ENCODE data around the gene GREB1.

Gene GREB1, protein sequence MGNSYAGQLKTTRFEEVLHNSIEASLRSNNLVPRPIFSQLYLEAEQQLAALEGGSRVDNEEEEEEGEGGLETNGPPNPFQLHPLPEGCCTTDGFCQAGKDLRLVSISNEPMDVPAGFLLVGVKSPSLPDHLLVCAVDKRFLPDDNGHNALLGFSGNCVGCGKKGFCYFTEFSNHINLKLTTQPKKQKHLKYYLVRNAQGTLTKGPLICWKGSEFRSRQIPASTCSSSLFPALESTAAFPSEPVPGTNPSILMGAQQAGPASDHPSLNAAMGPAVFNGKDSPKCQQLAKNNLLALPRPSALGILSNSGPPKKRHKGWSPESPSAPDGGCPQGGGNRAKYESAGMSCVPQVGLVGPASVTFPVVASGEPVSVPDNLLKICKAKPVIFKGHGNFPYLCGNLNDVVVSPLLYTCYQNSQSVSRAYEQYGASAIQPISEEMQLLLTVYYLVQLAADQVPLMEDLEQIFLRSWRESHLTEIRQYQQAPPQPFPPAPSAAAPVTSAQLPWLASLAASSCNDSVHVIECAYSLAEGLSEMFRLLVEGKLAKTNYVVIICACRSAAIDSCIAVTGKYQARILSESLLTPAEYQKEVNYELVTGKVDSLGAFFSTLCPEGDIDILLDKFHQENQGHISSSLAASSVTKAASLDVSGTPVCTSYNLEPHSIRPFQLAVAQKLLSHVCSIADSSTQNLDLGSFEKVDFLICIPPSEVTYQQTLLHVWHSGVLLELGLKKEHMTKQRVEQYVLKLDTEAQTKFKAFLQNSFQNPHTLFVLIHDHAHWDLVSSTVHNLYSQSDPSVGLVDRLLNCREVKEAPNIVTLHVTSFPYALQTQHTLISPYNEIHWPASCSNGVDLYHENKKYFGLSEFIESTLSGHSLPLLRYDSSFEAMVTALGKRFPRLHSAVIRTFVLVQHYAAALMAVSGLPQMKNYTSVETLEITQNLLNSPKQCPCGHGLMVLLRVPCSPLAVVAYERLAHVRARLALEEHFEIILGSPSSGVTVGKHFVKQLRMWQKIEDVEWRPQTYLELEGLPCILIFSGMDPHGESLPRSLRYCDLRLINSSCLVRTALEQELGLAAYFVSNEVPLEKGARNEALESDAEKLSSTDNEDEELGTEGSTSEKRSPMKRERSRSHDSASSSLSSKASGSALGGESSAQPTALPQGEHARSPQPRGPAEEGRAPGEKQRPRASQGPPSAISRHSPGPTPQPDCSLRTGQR (N-terminal part only)
- 0.31 to 0.34 reads per million in 2 donors for total RNA-seq

DNA sequence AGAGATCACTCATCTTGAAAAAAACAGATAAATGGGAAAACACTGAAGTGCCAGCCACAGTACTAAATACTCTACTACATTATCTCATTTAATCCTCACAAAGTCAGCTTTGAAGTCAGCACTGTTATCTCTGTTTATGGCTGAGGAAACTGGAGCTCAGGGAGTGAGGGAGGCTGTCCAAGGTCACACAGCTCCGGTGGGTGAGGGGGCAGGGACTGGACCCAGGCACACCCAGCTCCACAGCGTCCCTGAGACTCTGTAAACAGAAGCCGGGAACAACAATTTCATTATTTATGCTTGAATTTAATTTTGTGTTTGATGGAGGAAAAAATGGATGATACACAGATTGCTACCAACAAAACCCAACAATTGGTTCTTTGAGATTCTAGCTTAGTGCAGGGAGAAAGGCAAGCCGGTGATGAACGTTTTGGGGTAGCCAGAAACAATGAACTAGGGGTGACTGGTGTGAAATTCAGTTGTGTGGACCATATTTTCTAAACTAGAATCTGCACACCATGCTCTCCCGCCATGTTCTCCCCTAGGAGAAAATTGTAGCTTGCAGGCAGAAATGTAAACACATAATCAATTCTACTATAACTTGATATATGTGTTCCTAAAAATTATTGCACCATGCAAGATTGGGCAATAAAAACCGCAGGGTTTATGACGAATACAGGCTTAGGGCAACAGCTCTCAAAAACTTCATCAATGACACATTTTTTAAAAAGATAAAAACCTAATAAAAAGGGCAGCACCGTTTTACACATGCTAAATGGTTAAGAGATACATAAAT, at the start of gene GREB1:
GREB1 (plus strand) TSS at position 768 of the 793 bp plus-strand sequence. CDS start 22,570 bp downstream, outside the sequence.
- DNase-seq = no peak

DNA sequence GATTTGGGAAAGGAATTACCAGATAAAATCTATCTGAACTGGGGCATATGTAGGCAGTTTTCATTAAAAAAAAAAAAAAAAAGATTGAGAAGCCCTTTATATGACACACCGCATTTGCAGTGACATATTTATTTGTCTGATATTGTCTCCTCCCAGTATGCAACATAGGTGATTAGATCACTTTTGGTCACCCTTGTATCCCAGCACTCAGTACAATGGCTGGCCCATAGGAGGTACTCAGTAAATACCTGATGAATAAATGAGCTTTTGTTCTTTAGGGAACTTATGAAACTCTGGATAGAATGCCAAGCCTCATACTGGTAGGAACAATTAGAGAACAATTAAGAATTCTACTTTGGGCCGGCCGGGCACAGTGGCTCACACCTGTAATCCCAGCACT, 45.0 kb upstream of the GREB1 start:
- no peak for DNase-seq

DNA sequence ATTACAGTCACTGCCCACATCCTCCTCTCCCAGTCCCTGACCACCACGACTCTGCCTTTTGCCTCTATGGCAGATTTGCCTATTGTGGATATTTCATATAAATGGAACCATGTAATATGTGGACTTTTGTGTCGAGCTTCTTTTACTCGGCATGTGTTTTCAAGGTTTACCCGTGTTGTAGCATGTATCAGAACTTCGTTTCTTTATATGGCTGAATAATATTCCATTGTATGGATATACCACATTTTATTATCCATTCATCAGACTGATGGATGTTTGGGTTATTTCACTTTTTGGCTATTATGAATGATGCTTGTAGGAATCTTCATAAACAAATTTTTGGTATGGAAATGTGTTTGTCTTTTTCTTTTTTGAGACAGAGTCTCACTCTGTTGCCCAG, 43.7 kb upstream of the GREB1 start:
- DNase-seq = no peak

DNA sequence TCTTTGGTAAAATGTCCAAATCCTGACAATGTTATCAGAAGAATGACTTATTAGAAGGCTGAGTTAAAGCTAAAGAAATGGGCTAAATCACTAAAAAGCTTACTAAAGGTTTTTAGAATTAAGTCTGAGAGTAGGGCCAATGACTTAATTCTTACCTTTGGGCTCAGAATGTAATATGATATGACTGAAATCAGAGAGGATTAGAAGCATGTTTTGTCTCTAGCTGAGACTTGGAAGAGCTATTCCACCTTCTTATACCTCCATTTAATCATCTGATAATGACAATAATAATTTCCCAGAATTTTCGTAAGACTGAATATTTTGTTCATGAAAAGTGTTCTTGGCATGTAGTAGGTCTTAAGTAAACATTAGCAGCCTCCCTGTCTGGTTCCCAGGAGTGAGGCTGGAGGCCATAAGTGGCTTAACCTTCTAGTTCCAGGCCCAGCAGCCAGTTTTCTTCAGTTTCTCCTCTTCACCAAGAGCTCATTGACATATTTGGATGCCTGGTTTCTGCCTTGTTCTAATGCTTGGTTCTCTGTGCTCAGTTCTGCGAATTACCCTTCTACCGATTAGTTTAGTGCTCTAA, 42.4 kb upstream of the GREB1 start:
- no peak for DNase-seq

DNA sequence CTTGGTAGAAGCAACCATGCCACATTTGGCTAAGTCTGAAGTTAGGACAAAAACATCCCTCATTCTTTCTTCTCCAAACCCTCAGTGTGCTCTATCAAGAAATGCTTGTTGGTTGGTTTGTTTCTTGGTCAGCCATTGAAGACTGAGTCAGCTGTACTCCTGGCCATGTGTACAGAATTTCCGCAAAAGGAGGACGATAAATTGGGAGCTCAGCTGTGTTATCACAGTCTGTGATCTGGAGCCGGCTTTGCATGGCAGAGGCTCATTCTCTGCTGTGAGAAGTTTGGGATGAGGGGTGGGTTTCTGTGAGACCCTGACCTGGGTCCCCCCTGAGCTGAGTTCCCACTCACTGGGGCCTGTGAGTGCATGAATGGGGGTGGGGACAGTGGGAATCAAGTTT, 41.6 kb upstream of the GREB1 start:
- no peak for DNase-seq

DNA sequence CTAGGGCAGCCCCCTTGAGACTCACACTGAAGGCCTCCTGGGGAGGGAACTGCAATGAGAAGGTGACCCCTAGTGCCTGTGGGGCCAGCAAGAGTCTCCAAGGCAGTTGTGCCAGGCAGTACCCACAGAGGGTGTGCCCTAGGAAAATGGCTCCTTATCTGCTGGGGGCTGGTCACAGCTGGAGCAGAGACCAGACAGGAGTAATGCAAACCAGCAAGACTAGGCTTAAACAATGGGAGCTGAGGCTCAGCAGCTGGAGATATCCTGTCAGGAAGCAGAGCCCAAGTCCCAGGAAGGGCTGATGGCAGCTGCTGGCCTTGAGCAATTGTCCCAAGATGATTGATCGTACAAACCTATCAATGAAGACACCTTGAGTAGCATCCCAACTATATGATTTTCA, 41.1 kb upstream of the GREB1 start:
- no peak for DNase-seq

DNA sequence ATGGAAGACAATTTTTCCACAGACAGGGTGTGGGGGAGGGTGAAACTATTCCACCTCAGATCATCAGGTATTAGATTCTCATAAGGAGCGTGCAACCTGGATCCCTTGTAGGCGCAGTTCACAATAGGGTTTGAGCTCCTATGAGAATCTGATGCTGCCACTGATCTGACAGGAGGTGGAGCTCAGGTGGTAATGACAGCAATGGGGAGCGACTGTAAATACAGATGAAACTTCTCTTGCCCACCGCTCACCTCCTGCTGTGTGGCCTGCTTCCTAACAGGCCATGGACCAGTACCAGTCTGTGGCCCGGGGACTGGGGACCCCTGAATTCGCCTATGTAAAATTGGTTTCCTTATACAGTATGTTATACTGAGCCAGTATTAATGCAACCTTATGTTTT, 40.6 kb upstream of the GREB1 start:
- no peak for DNase-seq

DNA sequence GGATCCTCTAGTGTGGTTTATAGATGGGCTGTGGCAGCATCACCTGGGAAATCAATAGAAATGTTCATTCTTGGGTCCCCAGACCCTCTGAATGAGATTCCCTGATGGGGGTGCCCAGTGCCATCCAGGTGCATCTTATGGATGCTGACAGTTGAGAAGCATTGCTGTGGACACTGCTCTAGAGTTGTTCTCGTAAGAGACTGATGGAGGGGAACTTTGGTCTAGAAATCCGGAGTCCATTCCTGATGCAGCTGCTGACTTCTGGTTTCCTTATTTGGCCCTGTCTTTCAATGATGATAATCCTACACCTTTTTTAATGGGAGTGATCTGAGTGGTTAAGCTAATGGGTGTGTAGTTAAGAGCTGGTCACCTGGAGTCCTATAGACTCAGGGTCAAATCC, 39.5 kb upstream of the GREB1 start:
- DNase-seq = no peak

DNA sequence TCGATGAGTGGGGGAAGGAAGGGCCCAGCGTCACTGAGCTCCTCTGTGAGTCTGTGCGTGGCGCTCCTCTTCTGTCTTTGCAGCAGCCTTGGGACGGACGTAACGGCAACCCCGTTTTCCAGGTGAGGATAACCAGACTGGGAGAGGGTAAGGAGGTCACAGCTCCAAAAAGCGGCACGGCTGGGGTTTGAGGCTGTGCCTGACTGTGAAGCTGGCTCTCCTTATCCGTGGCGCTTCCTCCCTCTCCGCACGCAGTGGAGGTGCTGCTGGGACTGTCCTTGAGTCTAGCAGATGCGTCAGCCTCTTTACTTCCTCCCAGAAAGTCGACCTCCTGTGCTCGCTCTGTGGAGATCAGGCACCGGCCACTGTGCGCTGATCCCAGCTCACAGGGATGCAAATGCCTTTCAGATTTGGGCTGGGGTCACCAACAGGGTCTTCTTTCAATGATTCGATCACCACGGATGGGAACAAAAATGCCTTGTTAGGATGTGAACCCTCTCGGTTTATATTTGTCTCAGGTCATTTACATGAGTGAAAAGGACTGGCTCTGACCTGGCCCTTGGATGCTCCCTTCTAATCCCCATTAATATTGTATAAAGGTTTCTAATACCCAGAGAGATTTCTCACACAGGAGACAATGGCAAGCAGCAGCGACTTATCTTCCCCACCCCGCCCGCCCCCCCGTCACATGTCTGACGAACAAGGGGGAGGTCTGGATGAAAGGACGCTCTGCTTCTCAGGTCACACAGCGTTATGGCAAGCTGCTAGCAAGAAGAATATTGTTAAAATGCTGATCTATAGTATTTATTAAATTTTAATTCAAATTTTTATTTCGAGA, 37.8 kb upstream of the GREB1 start:
- no peak for DNase-seq

DNA sequence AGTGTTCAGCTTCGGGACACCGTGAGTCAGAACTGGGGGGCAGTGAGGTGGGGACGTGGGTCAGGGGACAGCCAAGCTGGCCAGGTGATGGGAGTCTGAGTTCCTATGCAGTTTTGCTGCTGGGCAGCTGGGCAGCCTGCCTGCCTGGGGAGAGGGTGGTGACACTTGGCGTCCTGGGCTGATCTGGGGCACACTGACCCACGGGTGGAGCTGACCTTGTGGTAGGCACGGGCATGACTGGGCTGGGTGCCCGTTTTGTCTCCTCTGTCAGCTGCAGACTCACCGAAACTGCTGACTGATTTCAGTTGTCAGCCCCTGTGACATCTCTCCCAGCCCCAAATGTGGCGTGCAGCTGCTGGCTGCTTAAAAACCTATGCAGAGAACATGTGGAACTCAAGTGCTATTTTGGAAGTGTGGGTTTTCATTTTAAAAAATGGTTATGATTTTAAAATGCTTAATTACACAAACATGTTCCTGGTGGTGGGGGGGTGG, 35.3 kb upstream of the GREB1 start:
- DNase-seq = peak in 1 of 5 experiments; percentile 58

DNA sequence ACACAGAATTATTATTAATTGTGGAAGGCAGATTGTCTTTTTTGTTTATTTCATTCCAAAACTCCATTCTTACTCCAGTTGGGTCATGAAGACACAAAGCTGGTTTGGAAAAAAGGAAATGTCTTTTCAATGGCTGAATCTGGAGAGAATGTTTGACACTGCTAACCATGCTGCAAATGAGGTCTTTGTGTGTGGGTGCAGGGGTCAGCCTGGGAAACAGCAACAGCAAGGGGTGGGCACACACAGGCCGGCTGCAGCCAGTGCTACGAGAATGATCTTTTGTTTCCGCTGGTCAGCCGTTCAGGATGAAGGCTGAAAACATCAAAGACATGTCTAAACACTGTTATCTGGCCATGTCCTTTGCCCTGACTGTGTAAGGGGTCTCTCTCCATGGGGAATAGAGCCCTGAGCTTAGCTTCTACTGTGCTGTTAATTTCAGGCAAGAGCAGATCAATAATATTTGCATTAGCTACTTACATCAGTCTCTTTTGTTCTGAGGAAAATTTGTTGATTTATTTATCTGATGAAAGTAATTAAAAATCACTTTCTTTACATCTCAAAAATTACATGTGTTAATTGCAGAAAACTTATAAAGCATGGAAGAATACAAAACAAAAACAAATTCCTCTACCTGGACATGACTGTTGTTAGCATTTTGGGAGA, 34.6 kb upstream of the GREB1 start:
- DNase-seq = no peak

DNA sequence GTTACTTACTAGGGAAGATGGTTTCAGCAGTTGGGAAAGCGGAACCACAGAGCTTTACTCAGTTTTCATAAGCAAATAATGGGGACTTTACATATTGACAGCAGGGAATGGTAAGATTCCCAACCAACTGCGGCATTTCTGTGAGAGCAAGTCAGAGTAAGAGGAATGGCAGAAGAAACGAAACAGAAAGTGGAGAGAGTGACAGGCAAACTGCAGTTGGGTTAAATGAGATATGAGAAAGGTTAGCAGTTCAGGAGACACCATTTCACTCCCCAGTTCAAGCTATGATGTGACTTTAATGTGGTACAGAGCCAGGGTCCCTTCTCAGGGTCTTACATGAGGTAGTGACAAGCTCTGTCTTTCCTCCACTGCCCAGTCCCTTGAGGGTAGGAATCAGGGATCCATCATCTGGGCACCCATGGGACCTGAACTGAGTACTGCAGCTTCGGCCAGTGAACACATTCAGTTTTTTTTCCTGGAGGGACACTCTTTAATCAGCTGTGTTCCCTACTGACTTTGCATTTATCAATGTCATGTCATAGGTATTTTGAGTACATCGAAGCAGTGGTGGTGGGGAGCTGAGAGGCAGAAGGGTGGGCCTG, 33.0 kb upstream of the GREB1 start:
- peak in 1 of 5 experiments; percentile 18 for DNase-seq

DNA sequence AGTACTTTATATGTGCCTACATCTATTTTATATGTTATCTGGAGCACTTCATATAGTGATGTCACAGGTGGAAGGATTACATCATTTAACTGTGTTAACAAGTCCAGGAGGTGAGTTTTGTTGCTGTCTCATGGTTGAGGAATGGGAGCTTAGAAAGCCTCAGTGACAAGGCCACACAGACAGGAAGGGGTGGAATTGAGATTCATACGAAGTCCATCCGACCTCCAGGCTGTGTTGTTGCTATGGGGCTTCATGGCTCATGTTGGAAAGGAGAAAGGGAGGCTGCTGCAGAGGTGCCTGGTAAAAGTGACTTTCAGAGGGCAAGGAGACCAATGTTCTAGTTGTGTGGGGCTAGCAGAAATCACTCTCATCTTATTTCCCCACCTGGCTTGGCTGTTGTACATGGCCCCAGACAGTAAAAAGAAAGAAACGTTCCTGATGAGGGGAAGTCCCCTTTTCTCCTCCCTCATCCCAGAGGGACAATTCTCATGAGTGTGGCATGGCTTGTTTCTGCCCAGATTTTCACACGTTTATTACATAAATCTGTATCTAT, 31.0 kb upstream of the GREB1 start:
- no peak for DNase-seq

DNA sequence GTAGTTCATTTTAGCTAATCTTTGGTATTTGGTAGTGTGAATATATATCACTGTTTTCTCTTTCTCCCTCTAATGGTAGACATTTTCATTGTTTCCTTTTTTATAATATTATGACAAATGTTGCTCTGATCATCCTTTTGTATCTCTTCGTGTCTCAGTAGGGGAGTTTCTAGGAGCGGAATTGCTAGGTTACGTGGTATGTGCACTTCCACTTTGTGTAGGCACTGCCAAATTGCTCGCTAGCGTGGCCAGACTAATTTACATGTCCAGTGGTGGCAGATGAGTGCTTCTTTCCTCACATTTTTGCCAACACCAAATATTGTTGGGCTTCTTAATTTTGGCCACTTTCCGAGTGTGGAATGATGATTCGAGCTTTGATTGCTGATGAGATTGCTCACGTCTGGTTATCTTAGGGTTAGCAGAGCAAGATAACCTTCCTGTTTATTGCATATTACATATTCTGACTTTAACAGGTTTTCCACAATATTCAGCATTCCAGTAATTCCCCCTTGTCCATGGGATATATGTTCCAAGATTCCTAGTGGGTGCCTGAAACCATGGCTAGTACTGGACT, 30.4 kb upstream of the GREB1 start:
- no peak for DNase-seq

DNA sequence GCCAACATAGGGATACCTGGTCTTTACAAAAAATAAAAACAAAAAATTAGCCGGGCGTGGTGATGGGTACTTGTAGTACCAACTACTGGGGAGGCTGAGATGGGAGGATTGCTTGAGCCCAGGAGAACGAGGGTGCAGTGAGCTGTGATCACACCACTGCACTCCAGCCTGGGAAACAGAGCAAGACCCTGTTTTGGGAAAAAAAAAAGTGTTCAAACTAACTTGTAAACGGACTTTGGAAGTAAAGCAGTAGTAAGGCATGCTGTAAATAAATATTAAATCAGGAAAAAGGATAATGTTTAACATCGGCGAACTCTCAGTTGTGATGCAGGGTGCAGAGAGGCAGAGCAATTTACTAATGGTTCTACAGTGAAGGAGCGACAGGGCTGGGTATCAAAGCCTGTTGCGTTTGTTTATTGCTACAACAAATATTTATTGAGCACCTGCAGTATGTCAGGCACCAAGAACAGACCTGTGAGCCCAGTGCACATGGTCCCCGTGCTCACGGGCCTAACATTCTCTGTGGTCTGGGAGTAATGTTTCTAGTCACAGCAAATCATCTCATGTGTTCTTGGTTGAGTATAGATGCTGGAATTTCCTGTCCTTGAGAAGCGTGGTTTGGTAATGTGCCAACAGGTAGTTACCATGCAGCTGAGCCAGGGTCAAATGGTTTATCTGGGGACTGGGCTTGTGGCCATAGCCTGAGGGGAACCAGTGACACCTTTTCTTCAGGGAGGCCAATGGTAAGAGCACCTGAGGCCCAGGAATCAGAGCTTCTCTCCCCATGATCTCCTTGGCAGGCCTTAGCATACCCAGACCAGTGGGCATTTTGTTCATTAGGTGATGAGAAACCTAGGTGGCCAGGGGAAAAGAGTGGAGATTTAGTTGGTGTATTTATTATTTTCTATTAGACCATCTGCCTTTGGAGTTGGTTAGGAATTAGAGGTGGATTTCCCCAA, 27.9 kb upstream of the GREB1 start:
- DNase-seq = no peak

DNA sequence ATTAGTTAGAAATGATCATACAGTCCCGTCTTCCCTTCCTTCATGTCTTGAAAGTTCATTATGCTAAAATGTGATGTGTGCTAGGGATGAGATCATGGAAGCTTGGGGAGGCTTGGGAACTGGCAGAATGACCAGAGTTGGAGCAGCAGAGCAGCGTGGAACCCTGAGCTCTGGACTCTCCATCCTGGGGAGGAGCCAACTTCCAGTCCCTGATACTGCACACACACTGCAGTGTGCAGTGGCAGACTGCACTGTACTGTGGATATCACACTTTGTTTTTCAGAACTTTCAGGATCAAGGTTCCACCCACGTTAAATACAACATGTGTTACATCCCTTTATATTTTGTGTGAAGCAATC, 27.3 kb upstream of the GREB1 start:
- no peak for DNase-seq

DNA sequence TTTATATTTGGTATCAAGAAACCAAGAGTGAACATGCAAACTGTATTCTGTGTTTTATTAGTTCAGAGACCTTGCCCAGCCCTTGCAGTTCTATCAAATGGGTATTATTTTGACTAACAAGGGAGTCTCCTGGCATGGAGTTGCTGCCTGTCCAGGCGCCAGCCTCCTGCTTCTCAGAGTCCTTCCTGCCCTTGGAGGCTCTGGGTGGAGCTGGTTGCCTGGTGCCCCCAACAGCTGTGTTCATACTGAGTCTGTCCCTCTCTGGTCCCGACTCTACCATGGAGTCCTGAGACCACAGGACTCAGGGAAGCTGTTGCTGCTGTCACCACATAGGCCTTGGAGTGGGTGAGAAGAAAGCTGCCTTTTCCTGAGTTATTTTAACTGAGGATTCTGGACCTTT, 26.3 kb upstream of the GREB1 start:
- no peak for DNase-seq

DNA sequence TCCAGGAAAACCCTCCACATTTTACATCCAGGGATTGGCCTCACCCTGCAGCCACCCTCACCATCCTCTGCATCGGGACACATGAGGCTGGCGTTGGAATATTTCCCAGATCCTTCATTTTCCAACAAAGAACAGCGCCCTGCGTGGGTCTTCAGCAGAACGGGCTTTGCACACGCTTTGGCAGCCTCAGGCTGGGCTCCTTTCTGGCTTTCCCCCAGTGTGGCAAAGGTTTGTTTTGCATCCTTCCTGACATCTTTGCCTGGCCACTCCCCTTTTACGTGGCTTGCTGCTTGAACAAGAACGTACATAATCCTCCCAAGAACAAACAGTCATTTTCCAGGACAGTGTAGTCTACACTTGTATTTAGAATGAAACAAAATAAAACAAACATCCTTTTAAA, 25.6 kb upstream of the GREB1 start:
- DNase-seq = no peak
